GM18868 (cell line): Measurements from ENCODE around the gene SLC34A2.
"Not testable (repeated sequence)": the region's sequence is repeated elsewhere in the genome, so short reads cannot be mapped to it uniquely, and the experiment has no call there.

Source experiments
- ATAC-seq: cut with Tn5 transposase; IDR thresholded peaks from one replicate; pipeline ENCODE4 v1.9.1; 2021; ENCODE audit warnings: mild to moderate bottlenecking, moderate library complexity; ENCODE audit not compliant: unreplicated experiment

Gene SLC34A2, protein sequence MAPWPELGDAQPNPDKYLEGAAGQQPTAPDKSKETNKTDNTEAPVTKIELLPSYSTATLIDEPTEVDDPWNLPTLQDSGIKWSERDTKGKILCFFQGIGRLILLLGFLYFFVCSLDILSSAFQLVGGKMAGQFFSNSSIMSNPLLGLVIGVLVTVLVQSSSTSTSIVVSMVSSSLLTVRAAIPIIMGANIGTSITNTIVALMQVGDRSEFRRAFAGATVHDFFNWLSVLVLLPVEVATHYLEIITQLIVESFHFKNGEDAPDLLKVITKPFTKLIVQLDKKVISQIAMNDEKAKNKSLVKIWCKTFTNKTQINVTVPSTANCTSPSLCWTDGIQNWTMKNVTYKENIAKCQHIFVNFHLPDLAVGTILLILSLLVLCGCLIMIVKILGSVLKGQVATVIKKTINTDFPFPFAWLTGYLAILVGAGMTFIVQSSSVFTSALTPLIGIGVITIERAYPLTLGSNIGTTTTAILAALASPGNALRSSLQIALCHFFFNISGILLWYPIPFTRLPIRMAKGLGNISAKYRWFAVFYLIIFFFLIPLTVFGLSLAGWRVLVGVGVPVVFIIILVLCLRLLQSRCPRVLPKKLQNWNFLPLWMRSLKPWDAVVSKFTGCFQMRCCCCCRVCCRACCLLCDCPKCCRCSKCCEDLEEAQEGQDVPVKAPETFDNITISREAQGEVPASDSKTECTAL

DNA sequence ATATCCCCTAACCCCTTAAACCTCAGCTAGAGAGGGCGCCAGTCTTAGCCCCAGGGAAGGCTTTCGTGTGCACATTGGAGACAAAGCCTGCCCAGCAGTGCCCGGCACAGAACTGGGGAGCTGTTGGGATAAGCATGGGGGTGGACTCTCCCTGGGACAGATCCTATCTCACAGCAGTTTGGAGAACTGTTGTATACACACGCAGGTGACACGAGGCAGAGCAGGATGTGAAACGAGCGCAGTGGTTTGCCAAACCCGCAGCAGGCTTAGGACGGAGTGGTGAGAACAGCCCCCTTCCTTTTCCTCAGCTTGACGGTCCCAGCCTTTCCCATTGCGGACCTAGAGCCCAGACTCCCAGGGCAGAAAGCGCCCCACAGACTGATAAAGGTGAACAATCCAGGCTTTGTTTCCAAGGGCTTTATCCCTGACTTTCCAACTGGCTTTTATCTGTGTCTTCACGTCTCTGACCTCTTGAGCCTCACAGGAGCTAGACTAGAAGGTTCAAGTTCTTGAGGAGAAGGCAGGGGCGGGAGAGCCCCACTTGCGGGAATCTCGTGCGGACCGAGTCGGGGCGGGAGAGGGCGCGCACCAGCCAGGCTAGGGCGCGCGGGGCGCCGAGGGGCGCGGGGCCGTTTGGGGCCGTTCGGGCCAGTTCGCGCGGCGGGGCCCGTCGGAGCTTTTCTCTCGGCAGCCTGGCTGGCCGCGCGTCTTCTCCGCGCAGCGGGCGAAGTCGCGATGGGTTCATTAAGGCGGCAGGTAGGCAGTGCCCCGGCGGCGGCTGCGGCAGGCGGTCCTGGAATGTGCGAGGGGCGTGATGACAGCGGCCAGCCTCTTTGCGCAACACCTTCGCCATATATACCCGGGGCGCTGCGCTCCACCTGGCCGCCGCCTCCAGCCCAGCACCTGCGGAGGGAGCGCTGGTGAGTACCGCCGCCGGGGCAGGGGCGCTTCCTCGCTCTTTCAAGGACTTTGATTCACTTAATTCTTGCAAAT is at the start of gene SLC34A2:
Gene SLC34A2 (plus strand): TSS at position 881 of the 993 bp plus-strand sequence. CDS start 6,650 bp downstream, outside the sequence.
- no peak for ATAC-seq

DNA sequence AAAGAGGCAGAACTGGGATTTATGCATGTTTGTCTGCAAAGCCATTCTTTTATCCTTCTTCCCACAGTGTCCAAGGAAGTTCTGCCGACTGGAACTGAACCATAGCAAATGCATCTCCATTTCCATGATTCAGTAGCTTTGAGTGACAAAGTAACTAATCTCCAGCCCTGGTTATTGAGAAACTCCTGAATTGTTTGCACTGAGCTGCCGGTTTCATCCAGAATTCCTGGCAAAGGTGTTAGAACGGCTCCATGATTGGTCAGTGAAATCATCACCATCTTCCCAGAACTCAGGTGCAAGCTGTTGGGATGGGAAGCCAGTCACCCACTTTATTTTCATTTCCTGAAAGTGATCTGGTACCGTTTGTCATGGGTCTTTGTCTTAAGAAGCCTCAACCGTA is 47.0 kb upstream of the SLC34A2 start:
- no peak for ATAC-seq

DNA sequence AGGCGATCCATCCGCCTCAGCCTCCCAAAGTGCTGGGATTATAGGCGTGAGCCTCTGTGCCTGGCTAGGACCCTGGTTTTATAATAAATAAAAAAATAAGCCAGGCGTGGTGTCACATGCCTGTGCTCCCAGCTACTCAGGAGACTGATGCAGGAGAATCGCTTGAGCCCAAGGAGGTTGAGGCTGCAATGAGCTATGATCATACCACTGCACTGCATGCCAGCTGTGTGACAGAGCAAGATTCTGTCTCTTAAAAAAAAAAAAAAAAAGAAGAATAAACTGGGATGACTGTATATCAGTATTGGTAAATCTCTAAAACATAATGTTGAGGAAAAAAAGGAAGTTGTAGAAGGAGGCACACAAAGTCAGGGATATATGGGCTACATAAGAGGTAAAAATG is 45.7 kb upstream of the SLC34A2 start:
- ATAC-seq: no peak

DNA sequence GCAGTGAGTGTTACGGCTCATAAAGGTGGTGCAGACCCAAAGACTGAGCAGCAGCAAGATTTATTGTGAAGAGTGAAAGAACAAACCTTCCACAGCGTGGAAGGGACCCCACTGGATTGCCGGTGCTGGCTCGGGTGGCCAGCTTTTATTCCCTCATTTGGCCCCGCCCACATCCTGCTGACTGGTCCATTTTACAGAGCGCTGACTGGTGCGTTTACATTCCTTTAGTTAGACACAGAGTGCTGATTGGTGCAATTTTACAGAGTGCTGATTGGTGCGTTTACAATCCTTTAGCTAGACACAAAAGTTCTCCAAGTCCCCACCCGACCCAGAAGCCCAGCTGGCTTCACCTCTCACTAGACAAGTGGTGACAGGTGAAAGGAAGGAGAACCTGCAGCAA is 42.0 kb upstream of the SLC34A2 start:
- ATAC-seq: not testable (repeated sequence)

DNA sequence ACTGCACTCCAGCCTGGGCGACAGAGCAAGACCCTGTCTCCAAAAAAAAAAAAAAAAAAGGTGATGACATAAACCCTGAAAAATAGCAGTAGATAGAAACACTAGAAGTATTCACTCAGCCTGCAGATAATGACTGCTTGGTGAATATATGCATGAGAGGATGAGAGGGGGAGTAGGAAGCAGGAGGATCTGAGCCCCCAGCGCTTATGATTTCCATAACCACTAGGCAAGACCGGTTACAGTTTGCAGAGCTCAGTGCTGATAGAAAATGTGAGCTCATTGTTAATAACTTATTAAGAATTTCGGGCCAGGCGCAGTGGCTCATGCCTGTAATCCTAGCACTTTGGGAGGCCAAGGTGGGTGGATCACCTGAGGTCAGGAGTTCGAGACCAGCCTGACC is 40.8 kb upstream of the SLC34A2 start:
- ATAC-seq: no peak

DNA sequence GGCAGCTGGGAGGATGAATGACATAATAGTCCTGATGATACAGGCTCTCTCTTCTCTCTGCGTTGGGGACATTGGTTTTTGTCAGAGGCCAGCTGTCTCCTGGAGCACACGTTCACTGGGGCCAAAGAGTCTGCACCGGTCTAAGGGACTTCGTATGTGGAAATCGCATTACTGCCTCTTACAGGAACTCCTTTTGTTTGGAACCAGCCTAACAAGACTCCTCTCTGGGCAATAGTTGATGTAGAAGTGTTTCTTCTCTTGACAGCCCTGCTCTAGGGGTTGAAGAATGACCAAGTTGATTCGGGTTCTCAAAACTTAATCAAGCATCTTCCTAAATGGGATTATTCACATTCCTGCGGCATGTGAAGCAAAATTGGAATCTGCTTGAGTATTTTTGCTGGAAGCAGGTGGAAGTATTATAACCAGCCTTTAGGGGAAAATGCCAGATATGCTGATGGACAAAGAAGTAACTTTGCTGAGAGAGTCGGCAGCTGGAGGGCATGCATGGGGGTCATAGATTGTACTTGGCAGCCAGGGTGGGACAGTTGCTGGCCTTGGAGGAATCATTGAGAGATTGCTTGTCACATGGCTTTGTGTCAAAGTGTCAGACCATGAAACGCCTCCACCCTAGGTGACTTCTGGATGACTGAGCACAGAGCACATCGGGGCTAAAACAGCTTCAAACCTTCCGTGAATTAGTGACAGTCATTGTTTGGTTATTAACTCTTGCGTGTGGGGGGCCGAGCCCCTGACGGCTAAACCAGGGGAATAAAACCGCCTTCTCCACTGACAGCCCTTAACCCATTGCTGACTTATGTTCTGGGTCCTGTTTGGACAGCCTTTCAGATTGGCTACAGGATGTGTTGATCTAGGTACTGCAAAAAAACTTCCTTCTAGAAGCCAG is 34.4 kb upstream of the SLC34A2 start:
- ATAC-seq: no peak

DNA sequence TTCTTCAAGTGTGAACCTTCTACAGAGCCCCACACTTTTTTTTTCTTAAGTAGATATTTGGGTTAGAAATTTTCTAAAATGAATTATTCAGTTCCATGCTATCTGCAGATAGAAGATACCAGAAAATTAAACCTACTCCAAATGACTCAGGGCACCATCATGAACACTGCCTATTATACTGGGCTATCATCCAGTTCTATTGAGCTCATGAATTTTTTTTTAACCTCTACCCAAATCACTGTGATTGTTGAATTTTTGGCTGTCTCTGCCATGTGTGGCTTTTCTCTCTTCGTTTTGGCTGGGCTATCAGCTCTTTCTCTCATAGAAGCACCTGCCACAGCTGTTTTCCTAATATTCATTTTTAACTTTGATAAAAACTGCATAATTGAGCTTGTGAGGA is 31.0 kb upstream of the SLC34A2 start:
- ATAC-seq: no peak

DNA sequence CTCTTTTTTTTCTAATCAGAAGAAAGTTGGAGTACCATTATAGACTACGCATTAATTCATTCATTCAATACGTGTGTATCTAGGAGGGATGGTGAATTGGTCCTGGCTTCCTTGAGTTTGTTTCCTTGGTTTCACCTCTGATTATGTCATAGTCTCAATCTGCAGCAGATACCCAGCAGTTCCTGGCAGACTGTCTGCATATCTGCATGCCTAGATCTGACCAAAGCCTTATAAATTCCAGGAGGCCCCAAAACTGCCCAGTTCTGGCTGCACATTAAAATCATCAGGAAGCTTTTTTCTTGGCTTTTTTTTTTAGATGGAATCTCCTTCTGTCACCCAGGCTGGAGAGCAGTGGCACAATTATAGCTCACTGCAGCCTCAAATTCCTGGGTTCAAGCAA is 27.2 kb upstream of the SLC34A2 start:
- no peak for ATAC-seq

DNA sequence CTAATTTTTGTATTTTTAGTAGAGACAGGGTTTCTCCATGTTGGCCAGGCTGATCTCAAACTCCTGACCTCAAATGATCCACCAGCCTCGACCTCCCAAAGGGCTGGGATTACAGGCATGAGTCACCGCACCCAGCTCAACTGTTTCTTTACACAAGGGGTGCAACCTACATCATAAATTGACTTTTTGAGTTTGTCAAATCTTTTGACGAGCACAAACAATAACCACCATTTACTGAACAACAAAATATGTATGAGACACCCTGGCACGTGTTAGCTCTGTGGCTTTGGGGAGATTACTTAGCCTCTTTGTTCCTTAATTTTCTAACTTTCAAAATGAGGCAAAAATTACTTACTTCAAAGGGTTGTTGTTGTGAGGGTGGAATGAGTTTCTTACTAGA is 23.5 kb upstream of the SLC34A2 start:
- no peak for ATAC-seq

DNA sequence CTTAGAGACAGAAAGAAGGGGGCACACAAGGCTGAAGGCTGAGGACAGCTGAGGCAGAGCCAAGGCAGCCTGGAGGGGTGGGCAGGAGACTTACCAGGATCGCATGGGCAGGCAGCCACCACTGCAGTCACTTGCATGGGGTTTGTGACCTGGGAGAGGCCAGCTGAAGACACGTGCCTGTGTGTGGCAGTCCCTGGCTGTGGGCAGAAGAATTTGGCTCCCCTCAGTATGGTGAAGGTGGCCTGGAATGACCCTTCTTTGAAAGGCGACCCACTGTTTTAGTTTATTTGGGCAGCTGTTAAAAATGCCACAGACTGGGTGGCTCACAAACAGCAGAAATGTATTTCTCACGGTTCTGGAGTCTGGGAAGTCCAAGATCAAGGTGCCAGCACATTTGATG is 22.1 kb upstream of the SLC34A2 start:
- ATAC-seq: no peak

DNA sequence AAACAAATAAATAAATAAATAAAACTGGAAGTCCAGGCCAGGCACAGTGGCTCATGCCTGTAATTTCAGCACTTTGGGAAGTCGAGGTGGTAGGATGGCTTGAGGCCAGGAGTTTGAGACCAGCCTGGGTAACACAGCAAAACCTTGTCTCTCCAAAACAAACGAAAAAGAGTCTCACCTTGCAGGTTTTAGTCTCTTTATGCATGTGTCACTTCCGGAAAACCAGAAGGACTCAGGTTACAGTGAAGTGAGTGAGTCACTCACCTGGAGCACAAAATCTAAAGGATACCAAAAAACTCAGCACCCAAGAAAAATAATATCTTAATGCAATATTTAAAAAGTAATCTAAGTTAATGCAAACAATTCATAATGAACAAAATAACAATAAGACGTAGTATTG is 20.1 kb upstream of the SLC34A2 start:
- no peak for ATAC-seq

DNA sequence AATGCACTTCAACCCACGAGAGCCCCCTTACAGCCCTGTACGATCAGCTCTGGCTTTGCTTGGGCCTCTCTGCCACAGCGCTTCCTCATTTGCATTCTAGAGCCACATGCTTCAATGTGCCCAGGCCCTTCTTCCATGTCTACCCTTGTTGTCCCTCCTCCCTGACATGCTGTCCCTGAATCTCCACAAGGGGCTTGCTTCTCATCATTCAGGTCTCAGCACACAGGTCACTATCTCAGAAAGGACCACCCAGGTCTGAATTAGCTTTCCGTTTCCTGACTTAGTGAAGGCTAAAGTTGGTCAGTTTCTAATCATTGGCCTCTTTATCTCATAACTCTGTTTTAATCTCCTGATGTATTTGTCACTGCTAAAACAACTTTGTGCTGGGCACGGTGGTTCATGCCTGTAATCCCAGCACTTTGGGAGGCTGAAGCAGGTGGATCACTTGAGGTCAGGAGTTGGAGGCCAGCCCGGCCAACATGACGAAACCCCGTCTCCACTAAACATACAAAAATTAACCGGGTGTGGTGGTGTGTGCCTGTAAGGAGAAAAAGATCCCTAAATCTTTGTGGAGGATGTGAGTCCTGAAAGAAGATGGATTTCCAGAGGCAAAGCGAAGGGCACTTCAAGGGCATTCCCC is 17.9 kb upstream of the SLC34A2 start:
- no peak for ATAC-seq

DNA sequence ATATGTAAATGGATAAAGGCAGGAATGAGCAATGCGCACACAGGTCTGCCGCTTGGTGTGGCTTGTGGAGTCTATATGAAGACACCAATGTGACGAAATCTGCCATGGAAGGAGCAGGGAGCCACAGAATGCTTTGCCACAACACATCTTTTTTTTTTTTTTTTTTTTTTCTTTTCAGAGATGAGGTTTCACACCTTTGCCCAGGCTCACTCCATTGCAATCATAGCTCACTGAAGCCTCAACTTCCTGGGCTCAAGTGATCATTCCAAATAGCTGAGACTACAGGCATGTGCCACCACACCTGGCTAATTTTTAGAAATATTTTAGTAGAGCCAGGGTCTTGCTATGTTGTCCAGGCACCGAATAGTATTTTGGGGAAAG is 17.4 kb upstream of the SLC34A2 start:
- no peak for ATAC-seq

DNA sequence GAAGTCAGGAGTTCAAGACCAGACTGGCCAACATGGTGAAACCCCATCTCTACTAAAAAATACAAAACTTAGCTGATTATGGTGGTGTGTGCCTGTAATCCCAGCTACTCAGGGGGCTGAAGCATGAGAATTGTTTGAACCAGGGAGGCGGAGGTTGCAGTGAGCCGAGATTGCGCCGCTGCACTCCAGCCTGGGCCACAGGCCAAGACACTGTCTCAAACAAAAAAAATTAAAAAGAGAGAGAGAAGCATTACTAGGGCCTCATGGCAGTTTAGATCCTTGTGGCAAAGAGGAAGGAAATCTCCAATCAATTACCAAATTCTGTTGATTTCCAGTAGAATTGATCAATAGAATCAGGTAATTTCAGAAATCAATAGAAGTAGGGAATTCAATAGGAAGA is 16.8 kb upstream of the SLC34A2 start:
- no peak for ATAC-seq

DNA sequence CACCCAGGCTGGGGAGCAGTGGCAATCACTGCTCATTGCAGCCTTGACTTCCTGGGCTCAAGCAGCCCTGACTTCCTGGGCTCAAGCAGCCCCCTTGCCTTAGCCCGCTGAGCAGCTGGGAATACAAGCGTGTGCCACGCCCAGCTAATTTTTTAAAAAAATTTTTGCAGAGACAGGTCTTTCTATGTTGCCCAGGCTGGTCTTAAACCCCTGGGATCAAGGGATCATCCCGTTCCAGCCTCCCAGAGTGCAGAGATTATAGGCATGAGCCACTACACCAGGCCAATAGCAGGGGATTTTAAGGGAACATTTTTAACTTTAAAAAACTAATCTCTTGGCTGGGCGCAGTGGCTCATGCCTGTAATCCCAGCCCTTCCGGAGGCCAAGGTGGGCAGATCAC is 5.3 kb upstream of the SLC34A2 start:
- ATAC-seq: no peak

DNA sequence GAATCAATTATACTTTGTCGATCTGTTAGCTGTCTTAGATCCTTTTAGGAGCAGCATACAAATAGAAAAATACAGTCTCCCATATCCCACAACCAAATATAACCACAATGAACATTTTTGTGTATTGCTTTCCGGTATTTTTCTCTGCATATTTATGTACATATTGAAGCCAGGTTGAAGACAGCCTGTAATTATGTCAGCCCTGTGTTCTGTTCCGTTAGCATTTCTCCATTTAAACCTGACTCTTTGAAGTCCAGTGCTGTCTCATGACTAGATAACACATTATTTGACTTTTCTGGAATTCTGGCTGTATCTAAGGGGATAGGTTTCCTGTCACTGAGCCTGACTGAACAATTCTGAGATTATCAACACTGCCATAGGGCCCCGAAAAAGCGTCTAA is 4.0 kb upstream of the SLC34A2 start:
- no peak for ATAC-seq

DNA sequence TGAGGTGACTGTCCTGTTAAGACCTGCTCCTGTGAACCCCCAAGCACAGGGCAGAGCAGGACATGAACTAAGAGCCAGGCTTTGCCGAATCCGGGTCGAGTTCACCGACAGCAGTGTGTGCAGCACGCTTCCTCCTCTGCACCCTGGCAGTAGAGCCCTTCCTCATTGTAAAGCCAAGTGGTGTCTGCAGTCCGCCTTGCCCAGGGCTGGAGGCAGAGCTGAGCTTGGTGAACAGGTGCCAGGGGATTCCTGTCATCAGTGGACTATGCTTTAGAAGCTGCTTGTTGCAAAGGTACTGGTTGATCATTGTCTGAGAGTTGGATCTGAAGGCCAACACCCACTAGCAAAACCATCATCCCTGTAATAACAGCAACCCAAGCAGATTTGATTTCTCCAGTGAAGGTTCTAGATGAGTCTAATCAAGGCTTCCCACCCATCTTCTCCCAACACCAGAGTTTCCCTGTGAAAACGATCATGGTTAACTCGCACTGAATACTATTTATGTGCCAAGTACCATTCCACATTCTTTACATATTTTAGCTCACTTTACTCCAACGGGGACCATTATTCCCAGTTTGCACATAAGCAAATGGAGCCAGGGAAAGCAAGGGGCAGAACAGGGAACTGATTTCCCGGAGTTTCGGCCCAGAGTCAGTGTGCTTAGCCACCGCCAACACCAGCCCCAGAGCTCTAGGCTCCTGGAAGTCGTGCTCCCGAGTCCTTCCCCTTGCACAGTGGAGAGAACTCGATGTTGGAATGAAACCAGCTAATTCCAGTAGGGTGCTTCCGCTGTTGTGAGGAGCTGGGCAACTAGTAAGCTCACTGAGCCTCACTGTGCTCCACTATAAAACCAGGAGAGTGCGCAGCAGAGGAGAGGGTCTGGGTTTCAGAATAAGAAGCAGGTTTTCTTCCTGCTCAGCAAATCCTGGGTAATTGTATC is 1.4 kb upstream of the SLC34A2 start:
- no peak for ATAC-seq

DNA sequence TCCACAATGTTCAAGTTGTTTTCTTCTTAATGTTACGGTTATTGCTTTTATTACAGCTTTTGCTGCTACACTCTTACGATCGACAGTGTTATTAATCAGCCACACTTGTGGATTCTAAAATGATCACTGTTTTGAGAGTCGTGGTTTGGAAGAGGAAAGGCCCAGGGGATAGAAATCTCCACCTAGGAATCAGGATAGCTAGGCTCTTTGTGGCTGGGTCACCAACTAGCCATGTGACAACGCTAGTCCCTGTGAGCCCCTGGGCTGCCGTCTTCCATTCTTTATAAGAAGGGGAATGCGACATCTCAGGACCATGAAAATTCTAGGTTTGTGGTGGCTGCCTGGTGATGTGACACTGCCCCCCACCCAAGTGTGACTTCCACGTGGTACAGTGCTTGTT is 380 bp downstream of the SLC34A2 start:
- no peak for ATAC-seq

DNA sequence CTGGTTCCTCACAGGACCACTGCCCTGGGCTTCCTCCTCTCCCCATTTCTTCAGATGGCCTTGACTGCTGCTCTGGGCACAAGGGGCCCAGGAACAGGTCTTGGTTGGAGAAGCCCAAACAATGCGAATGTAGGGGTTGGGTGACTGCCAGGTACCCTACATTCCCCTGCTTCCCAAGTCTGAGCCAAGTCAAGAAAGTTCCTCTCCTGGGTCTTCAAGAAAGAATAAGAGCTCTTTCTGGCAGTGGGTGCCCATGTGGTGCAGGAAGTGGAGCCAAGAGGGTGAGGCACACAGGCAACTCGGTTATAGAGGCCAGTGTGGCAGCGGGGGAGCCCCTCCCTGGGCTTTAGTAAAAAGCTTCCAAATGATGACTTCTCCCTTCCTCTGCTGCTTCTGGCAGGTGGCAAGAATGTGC is 2.7 kb downstream of the SLC34A2 start:
- ATAC-seq: no peak
